IPS-NIHi7 (cell line): ENCODE measurements around the gene ABHD17B.
"Not testable (repeated sequence)": the region's sequence is repeated elsewhere in the genome, so short reads cannot be mapped to it uniquely, and the experiment has no call there.

Experiments used
- DNase-seq: peaks from one replicate; pipeline ENCODE4 v3.0.0; 2012; ENCODE audit warnings: mixed read lengths; ENCODE audit errors: extremely low spot score

Gene ABHD17B

DNA sequence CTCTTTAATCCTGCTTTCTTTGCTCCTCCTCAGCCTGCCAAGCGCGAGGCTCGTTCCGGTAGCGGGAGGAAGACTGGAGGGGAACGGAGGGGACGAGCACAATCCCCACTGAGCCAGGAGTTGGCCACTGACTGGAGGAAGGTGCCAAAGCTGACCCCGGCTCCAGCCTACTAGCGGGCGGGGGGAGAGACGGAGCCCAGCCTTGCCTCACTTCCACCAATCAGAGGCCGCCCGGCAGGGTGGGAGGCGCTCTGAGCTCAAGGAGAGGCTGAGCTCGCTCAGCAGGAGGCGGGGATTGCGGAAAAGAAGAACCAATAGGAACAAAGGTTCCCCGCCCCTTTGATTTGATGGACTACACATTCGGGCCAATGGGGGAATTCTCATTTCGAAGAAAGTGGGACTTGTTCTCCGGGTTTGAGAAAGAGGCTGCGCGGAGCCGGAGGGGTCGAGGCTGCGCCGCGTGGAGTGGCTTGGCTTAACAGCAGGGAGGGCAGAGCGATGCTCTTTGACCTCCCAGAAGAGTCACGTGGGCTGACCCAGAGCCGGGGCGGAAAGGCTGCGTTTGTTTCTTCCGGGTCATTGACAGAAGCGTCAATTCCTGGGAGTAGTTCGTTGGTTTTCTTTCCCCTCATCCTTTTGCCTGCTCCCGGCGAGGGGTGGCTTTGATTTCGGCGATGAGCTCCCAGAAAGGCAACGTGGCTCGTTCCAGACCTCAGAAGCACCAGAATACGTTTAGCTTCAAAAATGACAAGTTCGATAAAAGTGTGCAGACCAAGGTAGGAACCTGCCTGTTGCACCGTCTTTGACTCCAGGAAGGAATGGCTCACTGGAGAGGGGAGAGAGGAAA lies at the start of gene ABHD17B, which contains the start of gene C9orf85:
TSS of gene ABHD17B (minus strand) at position 133 of the 847 bp plus-strand sequence. CDS start 36,113 bp downstream, outside the sequence.
TSS of gene C9orf85 (plus strand) at position 579 of the 847 bp plus-strand sequence. CDS start at position 675, 96 bp downstream.
- DNase-seq = peak; percentile 98

DNA sequence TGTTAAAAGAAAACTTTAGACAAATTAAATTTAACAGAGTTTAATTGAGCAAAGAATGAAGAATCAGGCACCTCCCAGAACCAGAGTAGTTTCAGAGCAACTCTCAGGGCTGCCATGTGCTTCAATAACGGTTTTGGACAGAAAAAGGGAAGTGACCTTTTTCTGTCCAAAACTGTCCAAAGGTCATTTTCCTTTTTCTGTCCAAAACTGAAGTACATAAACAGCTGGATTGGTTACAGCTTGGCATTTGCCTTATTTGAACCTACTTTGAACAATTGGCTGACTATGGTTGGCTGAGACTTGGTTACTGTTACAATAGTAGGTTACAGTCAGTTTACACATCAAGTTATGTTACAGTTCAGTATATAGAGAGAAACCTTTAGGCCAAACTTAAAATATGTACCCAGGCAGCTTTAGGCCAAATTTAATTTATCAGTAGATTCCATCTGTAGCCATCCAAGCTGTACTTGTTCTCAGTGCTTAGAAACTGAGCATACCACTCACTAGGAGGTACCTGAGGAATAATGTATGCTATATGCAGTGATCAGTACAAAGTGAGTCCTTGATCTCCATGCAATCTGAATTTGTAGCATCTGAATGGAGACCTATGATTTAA lies 44.4 kb upstream of the ABHD17B start:
- no peak for DNase-seq

DNA sequence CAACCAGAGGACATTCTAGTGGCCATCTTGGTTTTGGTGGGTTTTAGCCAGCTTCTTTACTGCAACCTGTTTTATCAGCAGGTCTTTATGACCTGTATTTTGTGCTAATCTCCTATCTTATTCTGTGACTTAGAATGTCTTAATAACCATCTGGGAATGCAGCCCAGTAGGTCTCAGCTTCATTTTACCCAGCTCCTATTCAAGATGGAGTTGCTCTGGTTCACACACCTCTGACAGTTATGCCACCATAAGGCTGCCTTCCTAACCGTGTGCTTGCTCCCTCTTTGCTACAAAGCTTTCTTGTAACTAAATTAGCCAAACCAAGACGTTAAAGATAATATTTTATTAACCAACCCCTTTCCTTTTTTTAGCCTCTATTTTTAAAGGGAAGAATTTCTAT lies 43.7 kb upstream of the ABHD17B start:
- not testable (repeated sequence) for DNase-seq

DNA sequence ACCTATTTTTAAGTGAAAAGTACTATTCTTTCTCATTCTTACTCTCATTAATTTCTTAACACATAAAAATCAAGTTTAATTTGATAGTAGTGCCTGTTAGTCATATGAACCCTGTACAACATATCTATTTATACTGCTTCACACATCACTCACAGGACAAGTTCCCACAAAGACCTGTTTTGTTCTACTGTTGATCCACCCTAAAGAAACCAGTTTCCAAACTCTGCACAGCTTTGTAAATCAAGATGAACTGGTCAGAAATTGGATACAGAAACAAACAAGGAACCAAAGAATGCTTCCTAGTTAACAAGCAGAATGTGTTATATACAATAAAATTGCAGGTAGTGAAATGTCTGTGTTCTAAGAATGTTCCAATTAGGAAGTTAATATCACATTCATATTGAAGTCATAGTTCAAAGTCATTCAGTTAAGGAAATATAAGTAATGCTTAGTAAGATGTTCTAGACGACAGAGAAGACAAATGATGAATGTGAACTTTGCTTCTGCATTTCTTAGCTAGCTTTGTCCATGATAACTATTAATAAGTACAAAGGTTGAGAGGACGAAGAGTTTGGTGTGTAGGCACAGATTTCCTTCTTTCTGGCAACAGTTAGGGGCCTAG lies 33.9 kb upstream of the ABHD17B start:
- DNase-seq = no peak

DNA sequence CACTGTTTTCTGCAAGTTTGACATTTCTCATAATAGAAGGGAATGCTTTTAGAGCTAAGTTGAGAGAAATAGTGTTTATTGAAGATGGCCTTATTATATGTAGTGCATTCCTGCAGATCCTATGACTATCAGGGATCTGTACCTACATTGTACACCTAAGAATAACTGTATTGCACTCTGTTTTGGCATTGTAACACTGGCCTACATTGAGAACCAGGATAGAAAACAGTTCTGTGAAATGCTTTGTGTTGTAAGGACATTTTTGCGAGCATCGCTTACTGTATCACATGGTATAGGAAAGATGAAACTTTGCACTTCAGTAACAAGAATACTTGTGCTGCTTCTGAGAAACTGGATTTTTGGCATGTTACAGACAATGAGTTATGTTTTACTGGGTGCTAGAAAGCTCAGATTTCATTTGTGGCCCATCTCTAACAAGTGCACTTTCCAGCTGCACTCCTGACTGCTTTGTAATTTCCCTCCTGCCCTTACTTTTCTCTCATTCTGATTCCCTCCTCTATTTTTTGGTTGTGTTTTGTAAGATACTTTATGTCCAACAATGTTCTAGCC lies 31.1 kb upstream of the ABHD17B start:
- no peak for DNase-seq

DNA sequence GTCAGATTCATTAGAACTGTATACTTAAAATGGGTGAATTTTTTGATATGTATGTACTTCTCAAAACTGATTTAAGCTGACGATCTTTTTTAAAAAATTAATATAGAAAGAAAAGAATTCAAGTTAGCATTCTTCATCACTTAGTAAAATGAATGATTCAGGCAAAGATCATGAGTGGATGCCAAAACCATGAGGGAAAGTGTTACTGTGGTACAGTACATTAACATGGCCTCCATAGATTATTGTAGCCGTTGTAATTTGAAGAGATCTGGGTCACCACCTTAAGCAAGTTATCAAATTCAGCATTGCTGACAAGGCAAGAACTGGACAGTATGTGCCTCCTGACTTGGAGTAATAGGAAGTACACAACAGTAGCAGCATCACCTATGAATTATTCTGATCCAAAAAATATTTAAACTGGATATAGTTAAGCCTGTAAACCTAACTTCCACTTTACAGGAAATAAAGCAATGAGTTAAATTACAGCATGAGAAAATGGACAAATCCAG lies 30.1 kb upstream of the ABHD17B start:
- no peak for DNase-seq

DNA sequence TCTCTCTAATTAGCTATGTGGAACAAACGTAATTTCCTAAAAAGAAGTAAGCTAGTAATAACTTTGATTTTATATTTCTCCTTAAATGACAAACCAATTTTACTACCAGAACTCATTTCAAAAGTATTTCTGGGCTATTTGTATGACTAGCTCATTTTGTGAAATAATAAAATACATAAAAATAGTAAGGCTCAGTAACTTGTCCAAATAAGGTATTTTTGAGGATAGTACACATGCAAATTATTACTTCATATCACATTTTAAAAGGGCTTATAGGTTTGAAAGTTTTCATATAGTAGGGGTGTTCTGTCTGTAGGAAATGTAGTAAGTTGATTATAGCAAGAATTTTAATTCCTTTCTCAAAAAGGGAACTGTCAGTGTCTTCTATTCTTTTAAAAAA lies 26.9 kb upstream of the ABHD17B start:
- DNase-seq = no peak

DNA sequence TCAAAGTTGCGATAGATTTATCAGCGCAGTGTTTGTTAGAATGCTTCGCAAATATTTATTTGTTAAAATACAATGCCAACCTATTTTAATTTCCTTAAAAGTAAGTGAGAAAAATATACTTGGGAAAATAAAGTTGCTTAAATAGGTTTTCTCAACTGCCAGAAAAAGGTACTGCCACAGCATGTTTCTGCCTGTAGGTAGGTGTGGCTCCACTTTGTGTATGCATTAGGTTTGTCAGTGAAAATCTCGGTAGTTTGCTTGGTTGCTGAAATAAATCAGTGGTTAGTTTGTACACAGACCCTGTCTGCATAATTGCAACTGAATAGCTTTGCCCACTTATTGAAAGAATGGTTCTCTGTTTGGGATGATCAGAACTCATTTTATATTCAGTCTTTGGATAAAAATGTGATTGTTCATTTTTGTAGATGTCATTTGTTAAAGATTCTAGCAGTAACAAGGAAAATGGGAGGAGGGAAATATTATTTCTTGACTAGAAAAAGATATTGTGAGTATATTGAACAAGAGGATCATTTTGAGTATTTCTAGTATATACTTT lies 26.2 kb upstream of the ABHD17B start:
- no peak for DNase-seq

DNA sequence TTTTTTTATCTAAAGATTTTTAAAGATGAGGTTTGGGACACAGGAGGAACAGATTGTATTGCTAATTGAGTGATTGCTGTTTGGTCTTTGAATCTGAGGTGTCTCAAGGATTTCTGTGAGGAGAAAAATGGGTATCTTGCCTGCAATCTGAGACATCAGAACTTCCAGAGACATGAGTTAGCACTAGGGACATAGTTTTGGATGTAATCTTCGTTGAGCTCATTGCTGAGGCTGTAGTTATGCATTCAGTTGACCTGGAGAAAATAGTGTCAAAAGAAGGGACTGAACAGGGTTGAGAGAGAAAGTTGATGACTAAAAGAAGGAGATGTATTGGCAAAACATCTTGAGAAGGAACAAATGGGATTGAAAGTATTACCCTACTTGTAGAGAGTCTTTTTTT lies 25.1 kb upstream of the ABHD17B start:
- DNase-seq = no peak

DNA sequence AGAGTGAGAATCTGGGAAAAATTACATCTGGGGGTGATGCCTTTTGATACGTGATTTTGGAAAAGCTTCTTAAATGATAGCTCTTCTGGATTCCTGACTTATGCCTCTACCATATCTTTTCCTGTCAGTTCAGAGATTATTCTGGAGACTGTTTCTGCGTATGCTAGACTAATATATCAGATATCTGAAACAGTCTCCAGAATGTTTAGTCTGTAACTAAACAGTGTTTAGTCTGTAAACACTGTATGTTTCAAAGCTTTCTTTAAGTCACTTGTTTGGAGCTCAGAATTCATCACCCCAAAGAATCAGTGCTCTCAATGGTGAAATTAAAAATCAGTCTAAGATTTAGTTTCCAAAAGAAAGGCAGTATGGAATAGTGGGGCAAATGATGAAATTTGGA lies 20.2 kb upstream of the ABHD17B start:
- no peak for DNase-seq

DNA sequence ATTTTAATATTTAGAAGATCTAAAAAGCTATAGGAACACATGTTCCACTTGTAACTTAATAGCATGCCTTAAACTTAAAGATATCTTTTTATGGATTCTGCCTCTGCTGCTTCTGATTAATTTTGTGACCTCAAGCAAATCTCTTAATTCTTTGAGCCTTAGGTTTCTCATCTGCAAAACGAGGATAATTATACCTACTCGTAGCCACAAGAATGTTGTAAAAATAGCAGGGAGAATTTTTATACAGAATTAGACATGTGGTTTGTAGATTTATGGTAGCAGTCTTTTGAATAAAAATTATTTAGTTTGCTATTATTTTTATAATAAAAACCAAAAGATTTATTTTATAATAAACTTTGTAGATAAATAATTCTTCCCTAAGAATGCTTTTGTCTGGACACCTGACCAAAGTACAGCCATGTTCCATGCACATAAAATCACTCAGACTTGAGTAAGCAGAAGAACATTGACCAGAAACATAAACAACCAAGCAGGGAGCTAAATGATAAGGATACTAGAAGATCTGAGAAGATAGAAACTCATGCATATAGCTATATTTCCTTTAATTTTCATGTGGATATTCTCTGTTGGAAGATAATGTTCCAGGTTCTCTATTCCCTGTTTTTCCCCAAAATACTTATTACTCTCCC lies 18.9 kb upstream of the ABHD17B start:
- DNase-seq = no peak

DNA sequence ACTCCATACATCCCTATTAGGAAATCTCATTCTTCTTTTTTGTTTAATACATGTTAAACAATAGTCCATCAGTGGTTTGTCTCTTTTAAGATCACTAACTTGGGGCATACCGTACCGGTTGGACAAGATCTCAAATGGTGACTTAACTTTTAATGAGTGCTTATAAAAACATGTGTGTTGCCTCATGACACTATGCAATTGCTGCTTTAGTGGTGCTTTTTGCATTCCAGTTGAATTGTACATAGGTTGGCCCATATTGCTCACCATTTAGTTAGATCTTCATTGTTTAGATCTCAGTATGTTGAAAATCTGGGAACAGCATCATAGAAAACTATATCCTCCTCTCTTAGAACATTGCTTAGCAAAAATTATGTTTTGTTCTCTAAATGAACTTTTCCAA lies 18.2 kb upstream of the ABHD17B start:
- DNase-seq = no peak

DNA sequence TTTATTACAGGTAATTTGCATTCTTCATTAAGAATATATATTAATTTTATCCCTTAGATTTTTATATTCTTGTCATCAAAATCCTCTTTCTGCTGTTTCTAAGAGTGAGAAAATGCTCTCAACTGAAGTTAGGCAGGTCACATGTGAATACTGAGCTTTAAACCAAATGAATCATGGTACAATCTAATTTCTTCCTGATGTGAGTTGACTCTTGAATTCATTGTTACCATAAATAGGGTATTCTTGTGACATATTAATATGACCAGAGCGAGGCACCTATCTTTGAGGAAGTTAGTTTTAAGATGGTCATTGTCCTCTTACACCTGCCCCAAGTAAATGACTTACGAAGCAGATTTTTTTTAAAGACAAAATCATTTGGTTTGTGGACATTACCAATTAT lies 17.8 kb upstream of the ABHD17B start:
- DNase-seq = no peak

DNA sequence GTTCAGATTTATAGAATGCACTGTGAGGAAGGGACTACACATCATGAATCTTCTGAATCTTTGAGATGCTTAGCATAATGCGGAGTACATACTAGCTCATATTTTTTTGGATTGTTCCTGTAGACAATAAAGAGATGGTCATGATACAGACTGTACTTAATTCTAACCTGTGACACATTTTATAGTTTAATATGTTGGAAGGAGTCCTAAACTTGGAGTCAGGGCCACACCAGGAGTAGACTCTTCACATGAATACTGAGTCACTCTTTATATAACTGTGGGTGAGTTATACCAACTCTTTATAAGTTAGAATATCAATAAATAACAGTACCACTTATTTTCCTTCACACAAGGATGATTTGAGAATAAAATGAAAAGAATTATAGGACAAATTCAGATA lies 17.4 kb upstream of the ABHD17B start:
- DNase-seq = no peak

DNA sequence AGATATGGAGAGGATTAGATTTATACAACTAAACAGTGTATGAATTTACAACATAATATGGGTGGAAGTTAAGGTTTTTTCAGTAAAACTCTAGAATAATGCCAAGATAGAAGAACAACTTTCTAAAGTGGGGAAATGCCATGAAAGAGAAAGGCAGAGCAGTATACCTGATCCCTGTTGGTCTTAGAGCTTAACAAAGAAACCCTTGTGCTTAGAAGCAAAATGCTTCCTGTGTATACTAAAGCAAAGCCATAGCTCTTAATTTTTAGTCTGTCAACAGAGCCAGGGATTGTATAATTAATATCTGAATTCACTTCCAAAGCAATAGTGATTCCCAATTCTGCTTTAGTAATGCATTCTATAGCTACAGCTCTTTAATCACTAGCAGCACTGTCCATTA lies 14.8 kb upstream of the ABHD17B start:
- no peak for DNase-seq

DNA sequence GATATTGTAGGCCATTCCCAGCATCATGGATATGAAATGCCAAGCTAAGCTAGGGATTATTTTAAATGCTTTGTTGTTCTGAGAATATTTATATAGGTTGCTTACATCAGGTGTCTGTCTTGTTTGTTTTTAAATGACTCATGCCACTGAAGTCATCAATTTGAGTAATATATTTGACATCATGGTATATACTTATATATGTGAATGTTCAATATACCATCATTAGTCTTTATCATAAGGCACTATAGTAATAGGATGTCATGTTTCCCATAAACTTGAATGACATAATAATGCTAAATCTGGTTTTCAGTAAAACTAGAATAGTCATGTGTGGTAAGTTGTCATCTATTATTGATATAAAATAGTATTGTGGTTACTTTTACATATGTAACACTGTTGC lies 13.6 kb upstream of the ABHD17B start:
- no peak for DNase-seq

DNA sequence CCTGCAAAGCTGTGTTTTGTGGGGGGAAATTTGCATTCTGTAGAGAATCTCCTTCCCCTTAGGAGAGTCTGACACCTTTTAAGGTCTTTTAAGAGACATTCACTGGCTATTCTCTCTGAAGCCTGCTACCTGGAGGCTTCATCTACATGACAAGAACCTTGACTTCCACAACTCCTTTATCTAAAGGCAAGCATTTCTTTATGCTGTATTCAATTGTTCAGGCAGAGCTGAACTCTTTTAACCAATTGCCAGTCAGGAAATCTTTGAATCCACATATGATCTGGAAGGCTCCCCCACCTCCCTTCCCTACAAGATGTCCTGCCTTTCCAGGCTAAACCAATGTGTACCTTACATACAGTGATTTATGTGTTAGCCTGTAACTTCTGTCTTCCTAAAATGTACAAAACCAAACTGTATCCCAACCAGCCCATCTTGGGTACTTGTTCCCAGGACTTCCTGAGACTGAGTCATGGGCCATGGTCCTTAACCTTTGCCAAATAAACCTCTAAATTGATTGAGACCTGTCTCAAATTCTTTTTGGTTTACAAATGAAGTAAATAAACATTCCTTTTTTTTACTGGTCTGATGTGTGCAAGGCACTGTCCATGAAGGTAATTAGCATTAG lies 10.3 kb upstream of the ABHD17B start:
- peak; percentile 29 for DNase-seq

DNA sequence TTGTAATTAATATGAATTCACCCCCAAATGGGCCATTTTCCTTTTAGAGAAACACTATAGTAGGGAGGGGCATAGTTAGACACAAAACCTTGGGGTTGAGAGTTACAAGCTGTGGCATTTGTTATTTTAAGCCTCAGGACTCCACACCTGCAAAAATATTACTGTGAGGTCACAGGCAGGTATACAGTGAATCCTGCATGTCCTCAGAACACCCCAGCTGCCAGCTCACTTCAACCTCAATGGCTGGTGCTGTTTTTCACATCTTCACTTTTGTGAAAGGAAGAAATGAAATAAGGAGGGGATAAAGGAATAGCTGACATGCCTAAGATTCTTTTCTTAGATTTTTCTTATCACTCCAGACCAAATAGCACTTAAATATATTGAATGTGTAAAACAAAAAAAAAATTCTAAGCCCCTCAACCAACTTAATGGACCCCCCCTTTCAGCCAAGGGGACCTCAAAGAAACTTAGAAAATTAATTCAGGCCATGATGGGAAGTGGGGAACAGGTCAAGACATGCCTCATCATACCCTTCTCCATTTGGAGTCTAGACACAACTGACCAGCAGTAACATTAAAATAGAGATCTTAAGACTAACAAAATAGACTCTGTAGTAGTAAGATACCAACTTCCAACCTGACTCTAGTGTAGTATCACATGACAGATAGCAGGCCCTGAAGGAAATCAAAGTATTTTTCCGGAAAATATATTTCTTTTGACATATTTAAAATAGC lies 9.6 kb upstream of the ABHD17B start:
- no peak for DNase-seq

DNA sequence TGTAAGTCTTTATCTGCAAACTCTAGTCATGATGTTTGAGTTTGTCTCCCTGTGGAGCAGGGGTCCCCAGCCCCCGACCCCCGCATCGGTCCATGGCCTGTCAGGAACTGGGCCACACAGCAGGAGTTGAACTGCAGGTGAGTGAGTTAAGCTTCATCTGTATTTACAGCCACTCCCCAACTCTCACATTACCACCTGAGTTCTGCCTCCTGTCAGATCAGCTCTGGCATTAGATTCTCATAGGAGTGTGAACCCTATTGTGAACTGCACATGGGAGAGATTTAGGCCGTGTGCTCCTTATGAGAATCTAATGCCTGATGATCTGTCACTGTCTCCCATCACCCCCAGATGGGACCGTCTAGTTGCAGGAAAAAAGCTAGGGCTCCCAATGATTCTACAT lies 7.4 kb upstream of the ABHD17B start:
- no peak for DNase-seq

DNA sequence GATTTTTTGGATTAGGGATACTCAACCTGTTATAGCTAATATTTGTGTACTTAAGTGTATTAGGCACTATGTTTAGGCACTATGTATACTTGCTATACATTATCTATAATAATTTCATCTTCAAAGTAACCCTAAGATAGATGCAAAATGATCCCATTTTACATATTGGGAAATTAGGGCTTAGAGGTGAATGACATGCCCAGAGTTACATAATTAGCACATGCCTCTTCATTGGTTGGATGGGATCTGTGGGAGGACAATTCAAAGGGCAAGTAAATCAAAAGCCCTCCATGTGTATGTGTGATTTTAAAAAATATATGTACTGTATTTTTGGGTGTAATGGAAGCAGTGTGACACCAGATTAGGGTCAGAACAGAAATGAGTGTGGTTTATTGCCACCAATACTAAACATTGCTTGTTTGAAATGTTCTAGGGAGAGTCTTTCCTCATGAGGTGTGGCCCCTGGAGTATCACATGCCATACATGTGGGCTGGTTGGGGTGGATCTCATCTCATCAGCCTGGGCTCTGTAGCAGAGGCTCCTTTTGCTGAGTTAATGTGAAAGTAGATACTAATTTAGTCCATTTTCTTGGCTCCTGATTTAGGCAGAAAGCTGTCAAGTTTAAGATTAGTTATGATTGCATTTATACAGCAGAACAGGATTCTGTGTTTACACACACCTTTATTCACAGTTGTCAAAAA lies 6.0 kb upstream of the ABHD17B start:
- DNase-seq = no peak
